ENCODE results near the gene NRSN2. TPM values are rescaled to one million over a fixed set of nuclear protein-coding genes. Genes with fewer than 3 reads are reported as not detected.

The NRSN2 gene
- total RNA-seq, 1 experiment from 2014 or later = 0.42 TPM

DNA sequence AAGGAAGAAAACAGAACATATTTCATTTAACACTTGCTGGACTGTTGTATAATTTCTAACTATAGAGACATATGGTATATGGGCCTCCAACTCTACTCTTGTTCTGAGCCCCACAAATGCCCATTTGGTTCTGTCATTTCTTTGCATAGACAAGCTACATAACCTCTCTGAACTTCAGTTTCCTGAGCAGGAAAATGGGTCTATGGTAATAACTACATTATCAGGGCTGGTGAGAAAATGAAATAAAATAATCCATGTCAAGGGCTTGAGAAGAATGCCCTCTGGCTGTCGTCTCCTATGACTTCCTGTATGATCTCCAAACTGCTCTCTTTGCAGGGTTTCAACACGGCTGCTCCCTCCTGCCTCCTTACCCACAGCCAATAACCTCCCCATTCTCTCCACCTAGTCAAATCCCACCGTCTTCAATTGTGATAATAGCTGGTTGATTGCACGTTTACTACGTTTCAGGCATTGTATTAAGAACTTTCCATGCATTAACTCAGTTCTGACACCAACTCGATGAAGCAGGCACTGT lies 37.5 kb upstream of the NRSN2 start:
- Mint-ChIP-seq H3K9me3 (ENCODE audit: low read depth, unreplicated experiment) (no peaks in the 10 kb centered on the region), H3K4me1 (ENCODE audit: low read depth, unreplicated experiment) (peaks cover 19% of the 10 kb centered on the region), H3K27ac (ENCODE audit: unreplicated experiment) (no peak overlapping the region), H3K36me3 (ENCODE audit: insufficient read depth, unreplicated experiment) (peaks cover 5% of the 10 kb centered on the region), H3K4me3 (ENCODE audit: low read depth, unreplicated experiment) (no peak overlapping the region), H3K27me3 (ENCODE audit: unreplicated experiment) (no peaks in the 10 kb centered on the region)
- BruUV-seq (replicated peaks) = no TSS peak
- intact Hi-C loops (cut with micrococcal nuclease; ENCODE audit: unreplicated experiment) = no loop called here
- CTCF ChIA-PET = no interaction called here
- DNase-seq = no peak
- TF ChIP-seq, protein P1, sequence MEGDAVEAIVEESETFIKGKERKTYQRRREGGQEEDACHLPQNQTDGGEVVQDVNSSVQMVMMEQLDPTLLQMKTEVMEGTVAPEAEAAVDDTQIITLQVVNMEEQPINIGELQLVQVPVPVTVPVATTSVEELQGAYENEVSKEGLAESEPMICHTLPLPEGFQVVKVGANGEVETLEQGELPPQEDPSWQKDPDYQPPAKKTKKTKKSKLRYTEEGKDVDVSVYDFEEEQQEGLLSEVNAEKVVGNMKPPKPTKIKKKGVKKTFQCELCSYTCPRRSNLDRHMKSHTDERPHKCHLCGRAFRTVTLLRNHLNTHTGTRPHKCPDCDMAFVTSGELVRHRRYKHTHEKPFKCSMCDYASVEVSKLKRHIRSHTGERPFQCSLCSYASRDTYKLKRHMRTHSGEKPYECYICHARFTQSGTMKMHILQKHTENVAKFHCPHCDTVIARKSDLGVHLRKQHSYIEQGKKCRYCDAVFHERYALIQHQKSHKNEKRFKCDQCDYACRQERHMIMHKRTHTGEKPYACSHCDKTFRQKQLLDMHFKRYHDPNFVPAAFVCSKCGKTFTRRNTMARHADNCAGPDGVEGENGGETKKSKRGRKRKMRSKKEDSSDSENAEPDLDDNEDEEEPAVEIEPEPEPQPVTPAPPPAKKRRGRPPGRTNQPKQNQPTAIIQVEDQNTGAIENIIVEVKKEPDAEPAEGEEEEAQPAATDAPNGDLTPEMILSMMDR (IDR thresholded peaks at IDR 0.05; ENCODE audit: unreplicated experiment) = no peak

DNA sequence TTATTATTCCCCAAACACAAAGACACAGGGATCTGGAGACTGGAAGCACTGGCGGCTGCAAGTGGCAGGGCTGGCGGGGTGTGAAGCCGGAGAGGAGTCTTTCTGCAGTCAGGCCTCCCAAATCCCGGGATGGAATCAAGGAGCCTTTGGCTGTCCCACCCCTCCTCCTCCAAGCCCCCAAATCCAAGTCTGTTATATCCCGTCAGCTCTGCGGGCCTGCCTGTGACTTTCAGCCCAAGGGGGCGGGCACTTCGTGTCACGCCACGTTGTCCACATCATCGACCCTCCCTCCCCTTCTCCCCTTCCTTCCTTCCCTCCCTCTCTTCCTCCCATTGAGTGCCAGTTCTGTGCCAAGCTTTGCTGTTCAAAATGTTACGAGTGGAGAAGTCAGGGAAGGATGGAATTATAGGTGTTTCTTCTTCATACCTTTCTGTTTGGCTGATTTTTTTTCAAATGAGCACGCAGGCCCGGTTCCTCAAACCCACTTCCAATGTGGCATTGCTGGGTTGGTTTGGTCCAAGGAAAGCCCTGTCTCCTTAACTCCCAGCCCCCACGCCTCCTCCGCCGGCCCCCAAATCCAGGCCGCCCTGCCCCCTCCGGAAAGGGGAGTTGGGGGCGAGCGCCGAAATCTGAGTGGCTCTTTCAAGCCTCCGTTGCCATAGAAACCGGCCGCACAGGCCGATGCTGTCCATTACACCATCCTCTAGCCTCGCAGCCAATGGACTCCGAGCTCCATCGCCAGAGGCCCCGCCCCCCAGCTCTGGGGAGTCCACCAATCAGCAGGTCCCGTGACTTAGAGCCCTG lies 36.9 kb upstream of the NRSN2 start:
- DNase-seq = no peak
- Mint-ChIP-seq H3K36me3 (ENCODE audit: insufficient read depth, unreplicated experiment) (peaks cover 5% of the 10 kb centered on the region), H3K27me3 (ENCODE audit: unreplicated experiment) (no peaks in the 10 kb centered on the region), H3K27ac (ENCODE audit: unreplicated experiment) (no peak overlapping the region), H3K9me3 (ENCODE audit: low read depth, unreplicated experiment) (no peaks in the 10 kb centered on the region), H3K4me3 (ENCODE audit: low read depth, unreplicated experiment) (no peak overlapping the region), H3K4me1 (ENCODE audit: low read depth, unreplicated experiment) (peaks cover 19% of the 10 kb centered on the region)
- intact Hi-C loops (cut with micrococcal nuclease; ENCODE audit: unreplicated experiment) = no loop called here
- CTCF ChIA-PET = no interaction called here
- BruUV-seq (replicated peaks) = no TSS peak
- TF ChIP-seq, protein P1 (IDR thresholded peaks at IDR 0.05; ENCODE audit: unreplicated experiment) = no peak

DNA sequence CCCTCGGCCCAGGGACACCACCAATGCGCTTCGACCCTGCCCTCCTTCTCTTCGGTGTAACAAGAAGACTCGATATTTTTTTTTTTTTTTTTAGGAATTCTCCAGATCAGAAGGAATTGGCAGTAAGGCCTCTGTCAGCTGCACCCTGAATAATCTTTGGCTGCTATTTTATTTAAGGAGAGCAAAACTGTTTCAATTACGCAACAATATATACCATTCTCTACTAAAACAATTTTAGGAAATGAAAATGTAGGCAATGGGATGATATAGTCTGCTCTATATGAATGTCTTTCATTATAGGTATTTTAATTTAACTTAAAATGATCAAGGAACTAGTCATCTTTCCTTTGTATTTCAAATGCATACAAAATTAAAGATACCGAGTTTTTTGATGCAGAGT lies 36.3 kb upstream of the NRSN2 start:
- TF ChIP-seq, protein P1 (IDR thresholded peaks at IDR 0.05; ENCODE audit: unreplicated experiment) = no peak
- intact Hi-C loops (cut with micrococcal nuclease; ENCODE audit: unreplicated experiment) = no loop called here
- H3K4me1 Mint-ChIP-seq (ENCODE audit: low read depth, unreplicated experiment) = peaks cover 19% of the 10 kb centered on the region
- DNase-seq = no peak
- CTCF ChIA-PET = no interaction called here
- peaks cover 5% of the 10 kb centered on the region for H3K36me3 Mint-ChIP-seq (ENCODE audit: insufficient read depth, unreplicated experiment)
- H3K4me3 Mint-ChIP-seq (ENCODE audit: low read depth, unreplicated experiment) = no peak overlapping the region
- H3K27me3 Mint-ChIP-seq (ENCODE audit: unreplicated experiment) = no peaks in the 10 kb centered on the region
- no TSS peak for BruUV-seq (replicated peaks)
- no peaks in the 10 kb centered on the region for H3K9me3 Mint-ChIP-seq (ENCODE audit: low read depth, unreplicated experiment)
- H3K27ac Mint-ChIP-seq (ENCODE audit: unreplicated experiment) = no peak overlapping the region

DNA sequence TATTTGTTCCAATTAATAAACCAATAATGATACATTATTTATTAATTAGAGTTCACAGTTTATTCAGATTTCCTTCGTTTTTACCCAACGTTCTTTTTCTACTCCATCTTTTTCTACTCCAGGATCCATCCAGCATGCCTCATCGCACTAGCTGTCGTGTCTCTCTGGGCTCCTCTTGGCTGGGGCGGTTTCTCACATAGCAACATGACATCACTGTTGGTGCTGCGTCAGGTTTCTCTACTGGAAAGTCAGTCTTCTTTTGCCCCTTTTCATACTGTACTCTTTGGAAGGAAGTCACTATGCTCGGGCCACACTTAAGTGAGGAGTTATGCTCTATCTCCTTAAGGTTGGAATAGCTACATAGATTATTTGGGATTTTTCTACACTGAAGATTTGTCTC lies 35.3 kb upstream of the NRSN2 start:
- H3K4me3 Mint-ChIP-seq (ENCODE audit: low read depth, unreplicated experiment) = no peak overlapping the region

More for the DNA sequence above, 35.3 kb upstream of the NRSN2 start:
- no peak for DNase-seq
- Mint-ChIP-seq H3K27me3 (ENCODE audit: unreplicated experiment) (no peaks in the 10 kb centered on the region), H3K27ac (ENCODE audit: unreplicated experiment) (no peak overlapping the region), H3K36me3 (ENCODE audit: insufficient read depth, unreplicated experiment) (peaks cover 5% of the 10 kb centered on the region), H3K9me3 (ENCODE audit: low read depth, unreplicated experiment) (peaks cover 2% of the 10 kb centered on the region), H3K4me1 (ENCODE audit: low read depth, unreplicated experiment) (peaks cover 19% of the 10 kb centered on the region)
- CTCF ChIA-PET = no interaction called here
- intact Hi-C loops (cut with micrococcal nuclease; ENCODE audit: unreplicated experiment) = no loop called here
- BruUV-seq (replicated peaks) = no TSS peak
- TF ChIP-seq, protein P1 (IDR thresholded peaks at IDR 0.05; ENCODE audit: unreplicated experiment) = no peak

Data from Calu3 (cell line).